Tibial nerve (tissue), 4 donors: ENCODE data around the gene MRPL34.

Experiments
- CTCF ChIP-seq, 5 experiments: fragments of 200-600 bp in 3 of 5; fragments of 450-650 bp in 2 of 5; sonication (generic) in 3 of 5; IDR thresholded peaks; one replicate each; pipeline ENCODE4 v1.5.1; 2016 to 2019; ENCODE audit warnings: antibody characterized with exemption in 5 of 5, mild to moderate bottlenecking in 3 of 5, moderate library complexity in 2 of 5
- EP300 ChIP-seq, 2 donors: sonication (generic); formaldehyde crosslinking; IDR thresholded peaks; one replicate each; pipeline ENCODE4 v1.6.1; 2017; ENCODE audit warnings: antibody characterized with exemption in 2 of 2, mild to moderate bottlenecking in 1 of 2
- POLR2A ChIP-seq, 2 donors: fragments of 450-650 bp; IDR thresholded peaks; one replicate each; pipeline ENCODE4 v1.6.1; 2017; ENCODE audit warnings: antibody characterized with exemption in 2 of 2, mild to moderate bottlenecking in 2 of 2, moderate library complexity in 2 of 2

GRCh38 chr19:17302391-17303166 lies 3.1 kb upstream of the MRPL34 start:
- TF ChIP-seq CTCF (IDR thresholded peaks at IDR 0.05) (no peak), POLR2A (IDR thresholded peaks at IDR 0.05) (no peak), EP300 (IDR thresholded peaks at IDR 0.05) (no peak)
